IMR-90 (cell line): ENCODE results near the gene IPO7. TPM values are rescaled to one million over a fixed set of nuclear protein-coding genes. Genes with fewer than 3 reads are reported as not detected.

Experiments used
- ATAC-seq: fragments of 200-7000 bp; cut with Tn5 transposase; 2 replicates; pipeline ENCODE4 v1.9.1; 2020; ENCODE audit warnings: low read depth, mild to moderate bottlenecking, moderate library complexity
- BruUV-seq: library from RNA; stranded (reverse); fragments of 400-500 nt; replicated peaks from 2 replicates; lab custom pipeline; 2021; lab: Mats Ljungman, UMichigan
- CTCF ChIA-PET: fragments of 300-600 bp; formaldehyde crosslinking; extraction: SDS; loops from one replicate; lab custom pipeline; 2021; ENCODE audit warnings: antibody characterized with exemption; lab: Yijun Ruan, JAX
- POLR2A ChIA-PET: fragments of 300-600 bp; sonication (Branson Sonifier 250); formaldehyde crosslinking; loops from one replicate; lab custom pipeline; 2022; ENCODE audit warnings: antibody characterized with exemption; ENCODE audit not compliant: unreplicated experiment; lab: Charles Lee
- DNase-seq: peaks from one replicate; pipeline ENCODE4 v3.0.0; 2013
- H2AFZ ChIP-seq: replicated peaks from 2 replicates; pipeline ENCODE3; 2013; ENCODE audit warnings: low read length, mild to moderate bottlenecking; ENCODE audit not compliant: poor library complexity
- H2AK5ac ChIP-seq: 2 replicates; pipeline ENCODE4 v1.6.1; 2013; ENCODE audit warnings: low read depth, low read length, inconsistent platforms
- H2AK9ac ChIP-seq: replicated peaks from 2 replicates; pipeline ENCODE3; 2013; ENCODE audit warnings: mild to moderate bottlenecking, low read depth, low read length, moderate library complexity; ENCODE audit not compliant: poor library complexity
- H2BK120ac ChIP-seq: 2 replicates; pipeline ENCODE4 v1.6.1; 2013; ENCODE audit warnings: low read depth, low read length, inconsistent platforms
- H2BK15ac ChIP-seq: 3 replicates; pipeline ENCODE4 v1.6.1; 2013; ENCODE audit warnings: low read depth, low read length, inconsistent platforms
- H2BK20ac ChIP-seq: 2 replicates; pipeline ENCODE4 v1.6.1; 2013; ENCODE audit warnings: low read depth, mild to moderate bottlenecking, inconsistent platforms, low read length, moderate library complexity
- H2BK5ac ChIP-seq: 2 replicates; pipeline ENCODE4 v1.6.1; 2013; ENCODE audit warnings: mild to moderate bottlenecking, low read depth, low read length, inconsistent platforms; ENCODE audit not compliant: poor library complexity, severe bottlenecking
- H3K14ac ChIP-seq: replicated peaks from 2 replicates; pipeline ENCODE4 v1.6.1; 2013; ENCODE audit warnings: low read depth, low read length, inconsistent platforms
- H3K18ac ChIP-seq: 2 replicates; pipeline ENCODE4 v1.6.1; 2013; ENCODE audit warnings: low read depth, low read length, control low read depth
- H3K23ac ChIP-seq: 2 replicates; pipeline ENCODE4 v1.6.1; 2013; ENCODE audit warnings: low read depth, low read length, inconsistent platforms
- H3K27ac ChIP-seq: 2 replicates; pipeline ENCODE4 v1.5.1; 2013; ENCODE audit warnings: mild to moderate bottlenecking, control low read depth, low read length; ENCODE audit not compliant: insufficient read depth
- H3K27me3 ChIP-seq: 2 replicates; pipeline ENCODE4 v1.6.1; 2013; ENCODE audit warnings: low read length; ENCODE audit not compliant: control insufficient read depth, insufficient read depth
- H3K36me3 ChIP-seq: 2 replicates; pipeline ENCODE4 v1.6.1; 2013; ENCODE audit warnings: low read length, mixed read lengths; ENCODE audit not compliant: control insufficient read depth, insufficient read depth
- H3K4ac ChIP-seq: 2 replicates; pipeline ENCODE4 v1.6.1; 2013; ENCODE audit warnings: low read depth, low read length, inconsistent platforms
- H3K4me1 ChIP-seq: 2 replicates; pipeline ENCODE4 v1.6.1; 2013; ENCODE audit warnings: low read length, mixed read lengths; ENCODE audit not compliant: control insufficient read depth, insufficient read depth
- H3K4me2 ChIP-seq: 2 replicates; pipeline ENCODE4 v1.6.1; 2013; ENCODE audit warnings: low read depth, mild to moderate bottlenecking, control low read depth, low read length, moderate library complexity
- H3K4me3 ChIP-seq: 2 replicates; pipeline ENCODE4 v1.5.1; 2013; ENCODE audit warnings: low read depth, mild to moderate bottlenecking, control low read depth, low read length, moderate library complexity; ENCODE audit not compliant: insufficient read depth
- H3K56ac ChIP-seq: 2 replicates; pipeline ENCODE4 v1.6.1; 2013; ENCODE audit warnings: low read length, inconsistent platforms; ENCODE audit not compliant: insufficient read depth; ENCODE audit errors: extremely low read depth
- H3K79me1 ChIP-seq, 2 experiments: 2 replicates each; pipeline ENCODE4 v1.6.1; 2013; ENCODE audit warnings: low read length in 2 of 2, inconsistent platforms in 1 of 2, low read depth in 1 of 2
- H3K9ac ChIP-seq: 2 replicates; pipeline ENCODE4 v1.6.1; 2013; ENCODE audit warnings: low read depth, low read length, control low read depth
- H3K9me1 ChIP-seq: 2 replicates; pipeline ENCODE4 v1.6.1; 2013; ENCODE audit warnings: low read length, inconsistent platforms; ENCODE audit not compliant: insufficient read depth
- H3K9me3 ChIP-seq: 2 replicates; pipeline ENCODE4 v1.6.1; 2013; ENCODE audit warnings: low read length; ENCODE audit not compliant: control insufficient read depth, insufficient read depth
- H4K20me1 ChIP-seq: 2 replicates; pipeline ENCODE4 v1.6.1; 2013; ENCODE audit warnings: low read length, inconsistent platforms; ENCODE audit not compliant: insufficient read depth
- H4K5ac ChIP-seq: 2 replicates; pipeline ENCODE4 v1.6.1; 2013; ENCODE audit warnings: mild to moderate bottlenecking, low read depth, low read length, control low read depth
- H4K8ac ChIP-seq, 2 experiments: 2 replicates each; pipeline ENCODE4 v1.6.1; 2013; ENCODE audit warnings: low read depth in 2 of 2, low read length in 2 of 2, control low read depth in 1 of 2, inconsistent platforms in 1 of 2
- H4K91ac ChIP-seq: 2 replicates; pipeline ENCODE4 v1.6.1; 2013; ENCODE audit warnings: low read depth, low read length, inconsistent platforms; ENCODE audit not compliant: insufficient read depth
- BHLHE40 ChIP-seq: fragments of 150-350 bp; IDR thresholded peaks from 2 replicates; pipeline ENCODE4 v1.6.1; 2016; ENCODE audit warnings: mild to moderate bottlenecking, low read depth, low read length
- CEBPB ChIP-seq: IDR thresholded peaks from 2 replicates; pipeline ENCODE4 v1.6.1; 2012; ENCODE audit warnings: low read depth, low read length, improper control_type of control experiment
- FOS ChIP-seq: fragments of 150-350 bp; IDR thresholded peaks from 2 replicates; pipeline ENCODE4 v1.6.1; 2016; ENCODE audit warnings: low read depth, low read length
- MAZ ChIP-seq: IDR thresholded peaks from 2 replicates; pipeline ENCODE4 v1.6.1; 2012; ENCODE audit warnings: low read depth, mild to moderate bottlenecking, low read length, improper control_type of control experiment, moderate library complexity, borderline replicate concordance
- MXI1 ChIP-seq: IDR thresholded peaks from 2 replicates; pipeline ENCODE4 v1.6.1; 2012; ENCODE audit warnings: low read depth, mild to moderate bottlenecking, low read length, moderate library complexity, borderline replicate concordance
- POLR2A ChIP-seq: IDR thresholded peaks from 2 replicates; pipeline ENCODE4 v1.6.1; 2012; ENCODE audit warnings: mild to moderate bottlenecking, low read depth, low read length
- RAD21 ChIP-seq: IDR thresholded peaks from 2 replicates; pipeline ENCODE4 v1.6.1; 2012; ENCODE audit warnings: low read length, improper control_type of control experiment
- RCOR1 ChIP-seq: IDR thresholded peaks from 2 replicates; pipeline ENCODE4 v1.6.1; 2012; ENCODE audit warnings: mild to moderate bottlenecking, low read length, improper control_type of control experiment; ENCODE audit not compliant: insufficient replicate concordance
- RFX5 ChIP-seq: IDR thresholded peaks from 2 replicates; pipeline ENCODE4 v1.8.0; 2012; ENCODE audit warnings: low read depth, mild to moderate bottlenecking, low read length, moderate library complexity
- SMC3 ChIP-seq: fragments of 150-350 bp; IDR thresholded peaks from 2 replicates; pipeline ENCODE4 v1.6.1; 2016; ENCODE audit warnings: low read depth, mild to moderate bottlenecking, antibody characterized with exemption, low read length, moderate library complexity
- dilution Hi-C: fragments of 300-500 bp; cut with HindIII; formaldehyde crosslinking; loops from one replicate; pipeline ENCODE4 v1.14.3; 2018; ENCODE audit warnings: low sequenced_read_pairs; ENCODE audit not compliant: unreplicated experiment
- in situ Hi-C: fragments of 300-500 bp; cut with MboI; formaldehyde crosslinking; loops from 3 replicates; pipeline ENCODE4 v1.14.3; 2019; ENCODE audit warnings: low sequenced_read_pairs, inconsistent platforms, mixed read lengths
- intact Hi-C: fragments of 100-400 bp; cut with micrococcal nuclease; formaldehyde crosslinking; loops from 2 replicates; pipeline ENCODE4 v1.10.0; 2022
- polyA plus RNA-seq, 3 experiments: library from polyadenylated mRNA; depleted of rRNA; stranded (reverse); fragments of >200 nt; gene quantifications; 2 replicates each; pipeline ENCODE4 v1.2.3, GENCODE V29; 2012; ENCODE audit warnings: low replicate concordance in 1 of 3
- total RNA-seq: library from RNA; depleted of rRNA; stranded (reverse); fragments of >200 nt; gene quantifications from 2 replicates; pipeline ENCODE4 v1.2.3, GENCODE V29; 2012
- TF ChIP-seq, protein P1 (sequence below): fragments of 150-350 bp; IDR thresholded peaks from 2 replicates; pipeline ENCODE4 v1.6.1; 2016; ENCODE audit warnings: low read depth, mild to moderate bottlenecking, low read length, moderate library complexity, borderline replicate concordance
- TF ChIP-seq, protein P2 (sequence below): conservative IDR thresholded peaks from 2 replicates; pipeline ENCODE4 v1.5.1; 2012; ENCODE audit warnings: mild to moderate bottlenecking, low read depth, low read length, improper control_type of control experiment

IPO7 gene
- total and polyA plus RNA-seq, 2 of the 4 experiments (the other 2 are of a cell fraction): 40.6 to 110 TPM

DNA sequence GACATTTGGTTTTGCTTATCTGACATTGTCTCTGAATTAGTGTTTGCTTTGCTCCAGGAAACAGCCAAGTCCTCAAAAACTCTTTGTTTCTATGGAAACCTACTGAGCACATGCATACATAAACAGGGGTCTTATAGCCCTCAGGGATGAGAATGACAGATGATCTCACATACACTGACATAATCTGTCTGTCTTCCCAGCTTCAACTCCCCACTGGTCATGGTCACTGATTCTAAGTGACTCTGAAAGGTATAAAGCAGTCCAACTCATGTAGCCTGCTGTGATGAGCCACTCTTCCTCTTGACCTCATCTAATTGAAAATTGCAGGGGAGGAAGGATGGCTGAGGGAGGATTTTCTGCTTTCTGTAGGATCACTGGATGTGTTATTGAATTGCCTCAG, 89.0 kb downstream of the IPO7 start:
- Histone ChIP-seq H3K79me1 (peaks cover 10 to 25% of the 10 kb centered on the region in 2 experiments), H3K9ac (no peak overlapping the region), H3K23ac (no peak overlapping the region), H3K4me2 (no peak overlapping the region), H2AFZ (no peak overlapping the region), H3K36me3 (peaks cover 22% of the 10 kb centered on the region), H3K14ac (no peak overlapping the region), H2BK120ac (no peak overlapping the region), H3K9me1 (peaks cover 2% of the 10 kb centered on the region; the same call in 1 of the 2 replicates), H4K20me1 (no peaks in the 10 kb centered on the region; the same call in 1 of the 2 replicates), H4K8ac (no peak overlapping the region), H3K4me3 (no peak overlapping the region), H2AK9ac (no peak overlapping the region), H3K18ac (no peak overlapping the region), H4K91ac (no peak overlapping the region), H2BK5ac (no peak overlapping the region), H3K56ac (no peak overlapping the region), H2AK5ac (no peak overlapping the region), H3K9me3 (no peaks in the 10 kb centered on the region), H3K27ac (no peak overlapping the region), H3K4me1 (no peaks in the 10 kb centered on the region), H2BK15ac (no peak overlapping the region), H3K27me3 (no peaks in the 10 kb centered on the region), H2BK20ac (no peak overlapping the region), H4K5ac (no peak overlapping the region), H3K4ac (no peak overlapping the region)
- ChIA-PET CTCF (no interaction called here), POLR2A (no interaction called here)
- no peak for DNase-seq
- no TSS peak for BruUV-seq
- in situ Hi-C loops: no loop called here
- dilution Hi-C loops: no loop called here
- no peak for TF ChIP-seq BHLHE40
- TF ChIP-seq FOS: no peak
- TF ChIP-seq RFX5: no peak
- TF ChIP-seq MAZ: no peak
- no peak for TF ChIP-seq RCOR1
- TF ChIP-seq POLR2A: no peak
- TF ChIP-seq, protein P1, sequence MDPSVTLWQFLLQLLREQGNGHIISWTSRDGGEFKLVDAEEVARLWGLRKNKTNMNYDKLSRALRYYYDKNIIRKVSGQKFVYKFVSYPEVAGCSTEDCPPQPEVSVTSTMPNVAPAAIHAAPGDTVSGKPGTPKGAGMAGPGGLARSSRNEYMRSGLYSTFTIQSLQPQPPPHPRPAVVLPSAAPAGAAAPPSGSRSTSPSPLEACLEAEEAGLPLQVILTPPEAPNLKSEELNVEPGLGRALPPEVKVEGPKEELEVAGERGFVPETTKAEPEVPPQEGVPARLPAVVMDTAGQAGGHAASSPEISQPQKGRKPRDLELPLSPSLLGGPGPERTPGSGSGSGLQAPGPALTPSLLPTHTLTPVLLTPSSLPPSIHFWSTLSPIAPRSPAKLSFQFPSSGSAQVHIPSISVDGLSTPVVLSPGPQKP: no peak
- no peak for TF ChIP-seq MXI1
- no peak for TF ChIP-seq SMC3
- no peak for TF ChIP-seq CEBPB
- TF ChIP-seq, protein P2, sequence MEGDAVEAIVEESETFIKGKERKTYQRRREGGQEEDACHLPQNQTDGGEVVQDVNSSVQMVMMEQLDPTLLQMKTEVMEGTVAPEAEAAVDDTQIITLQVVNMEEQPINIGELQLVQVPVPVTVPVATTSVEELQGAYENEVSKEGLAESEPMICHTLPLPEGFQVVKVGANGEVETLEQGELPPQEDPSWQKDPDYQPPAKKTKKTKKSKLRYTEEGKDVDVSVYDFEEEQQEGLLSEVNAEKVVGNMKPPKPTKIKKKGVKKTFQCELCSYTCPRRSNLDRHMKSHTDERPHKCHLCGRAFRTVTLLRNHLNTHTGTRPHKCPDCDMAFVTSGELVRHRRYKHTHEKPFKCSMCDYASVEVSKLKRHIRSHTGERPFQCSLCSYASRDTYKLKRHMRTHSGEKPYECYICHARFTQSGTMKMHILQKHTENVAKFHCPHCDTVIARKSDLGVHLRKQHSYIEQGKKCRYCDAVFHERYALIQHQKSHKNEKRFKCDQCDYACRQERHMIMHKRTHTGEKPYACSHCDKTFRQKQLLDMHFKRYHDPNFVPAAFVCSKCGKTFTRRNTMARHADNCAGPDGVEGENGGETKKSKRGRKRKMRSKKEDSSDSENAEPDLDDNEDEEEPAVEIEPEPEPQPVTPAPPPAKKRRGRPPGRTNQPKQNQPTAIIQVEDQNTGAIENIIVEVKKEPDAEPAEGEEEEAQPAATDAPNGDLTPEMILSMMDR: no peak
- TF ChIP-seq RAD21: no peak
- ATAC-seq: no peak
- intact Hi-C loops: no loop called here
